ENCODE results near the gene OTUB2. TPM values are rescaled to one million over a fixed set of nuclear protein-coding genes. Genes with fewer than 3 reads are reported as not detected.

OTUB2 gene
- total RNA-seq (2014; rRNA removed; shearing (Covaris generic)): 2.7 and 3.1 TPM in 2 replicates

GRCh38 chr14:94026173-94026888, at the start of gene OTUB2:
Gene OTUB2, plus strand, starts transcription at chr14:94026340. Its CDS starts 198 bp downstream, at chr14:94026538.
- DNase-seq (ENCODE audit: low read depth): peak; percentile 99

GRCh38 chr14:93976477-93977057, 49.6 kb upstream of the OTUB2 start, which contains the start of gene ASB2:
Gene ASB2, minus strand, starts transcription at chr14:93976570. Its CDS starts 12,031 bp downstream, at chr14:93964539.
- DNase-seq (ENCODE audit: low read depth): no peak

GRCh38 chr14:93977171-93977570, 49.0 kb upstream of the OTUB2 start:
- no peak for DNase-seq (ENCODE audit: low read depth)

GRCh38 chr14:93977790-93978581, 48.2 kb upstream of the OTUB2 start:
- DNase-seq (ENCODE audit: low read depth): peak; percentile 60

- DNase-seq (ENCODE audit: low read depth): no peak
Observed at GRCh38 chr14:93978735-93979134, 47.4 kb upstream of the OTUB2 start.

- DNase-seq (ENCODE audit: low read depth): peak; percentile 37
Observed at GRCh38 chr14:93980456-93981201, 45.5 kb upstream of the OTUB2 start.

GRCh38 chr14:93981316-93982229, 44.6 kb upstream of the OTUB2 start:
- DNase-seq (ENCODE audit: low read depth): no peak

GRCh38 chr14:93982230-93983007, 43.7 kb upstream of the OTUB2 start:
- no peak for DNase-seq (ENCODE audit: low read depth)

GRCh38 chr14:93984070-93984469, 42.1 kb upstream of the OTUB2 start:
- DNase-seq (ENCODE audit: low read depth): peak; percentile 82

GRCh38 chr14:93984987-93985410, 41.1 kb upstream of the OTUB2 start:
- peak; percentile 84 for DNase-seq (ENCODE audit: low read depth)

GRCh38 chr14:93986955-93987354, 39.2 kb upstream of the OTUB2 start:
- DNase-seq (ENCODE audit: low read depth): no peak

GRCh38 chr14:93987376-93987775, 38.8 kb upstream of the OTUB2 start:
- DNase-seq (ENCODE audit: low read depth): no peak

- DNase-seq (ENCODE audit: low read depth): no peak
Observed at GRCh38 chr14:93987815-93988476, 38.2 kb upstream of the OTUB2 start.

- no peak for DNase-seq (ENCODE audit: low read depth)
Observed at GRCh38 chr14:93989939-93990338, 36.2 kb upstream of the OTUB2 start.

GRCh38 chr14:93991212-93991611, 34.9 kb upstream of the OTUB2 start:
- DNase-seq (ENCODE audit: low read depth): no peak

- no peak for DNase-seq (ENCODE audit: low read depth)
Observed at GRCh38 chr14:93991649-93992048, 34.5 kb upstream of the OTUB2 start.

- DNase-seq (ENCODE audit: low read depth): no peak
Observed at GRCh38 chr14:93993382-93993781, 32.8 kb upstream of the OTUB2 start.

GRCh38 chr14:93994919-93995682, 31.0 kb upstream of the OTUB2 start:
- peak; percentile 98 for DNase-seq (ENCODE audit: low read depth)
